Measurements from ENCODE around the gene CDH19. TPM values are rescaled to one million over a fixed set of nuclear protein-coding genes. Genes with fewer than 3 reads are reported as not detected.

CDH19 gene
- polyA plus RNA-seq, 1 donor (not counting 4 experiments of a cell fraction or from before 2014, with no cell fraction given) = not detected

DNA sequence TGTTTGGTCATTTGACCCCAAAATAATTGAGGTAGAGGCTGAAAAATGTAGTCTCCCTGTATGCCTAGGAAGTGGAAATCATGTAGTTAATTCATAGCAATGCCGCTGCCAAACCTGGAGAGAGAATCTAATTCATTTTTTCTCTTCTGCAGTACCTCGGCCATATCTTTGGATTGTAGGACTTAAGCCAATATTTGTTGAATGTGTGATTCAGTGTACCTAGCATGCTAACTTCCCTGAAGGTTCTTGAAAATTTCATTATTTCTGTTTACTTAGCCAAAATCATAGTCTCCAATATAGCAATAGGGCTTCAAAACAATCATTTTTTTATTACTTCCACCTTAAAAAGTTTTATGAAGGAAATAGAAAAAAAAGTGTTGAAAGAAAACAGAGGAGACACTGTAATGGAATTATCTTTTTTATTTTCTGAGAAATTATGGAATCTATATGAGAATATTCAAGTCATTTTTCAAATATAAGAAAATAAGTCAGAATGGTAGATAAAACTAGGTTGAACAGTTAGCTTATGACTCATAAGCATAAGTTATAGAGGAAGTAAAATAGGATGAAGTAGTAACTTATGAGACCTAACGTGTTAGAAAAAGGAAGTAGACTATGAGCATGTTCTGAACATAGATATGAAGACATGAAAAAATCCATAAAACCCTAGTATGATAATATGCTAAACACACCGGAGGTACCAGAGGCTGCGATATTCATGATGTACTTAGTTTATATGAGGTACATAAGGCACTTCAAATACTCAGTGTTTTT lies 35.2 kb upstream of the CDH19 start:
- Histone ChIP-seq H3K4me1 (ENCODE audit: control insufficient read depth, extremely low read depth, insufficient read depth, low read length) (no peaks in the 10 kb centered on the region), H3K9me1 (ENCODE audit: control insufficient read depth, extremely low read depth, insufficient read depth, low read length) (no peaks in the 10 kb centered on the region), H3K79me2 (ENCODE audit: control insufficient read depth, insufficient read depth, low read length) (no peaks in the 10 kb centered on the region), H3K9me3 (ENCODE audit: control insufficient read depth, low read depth, low read length) (no peaks in the 10 kb centered on the region), H3K27me3 (ENCODE audit: control insufficient read depth, extremely low read depth, insufficient read depth, low read length) (no peaks in the 10 kb centered on the region), H4K20me1 (ENCODE audit: control insufficient read depth, extremely low read depth, insufficient read depth, low read length) (no peaks in the 10 kb centered on the region), H3K4me3 (ENCODE audit: control insufficient read depth in 2 of 3, extremely low read depth in 1 of 3, insufficient read depth in 2 of 3, low read depth in 1 of 3, low read length in 3 of 3) (no peak overlapping the region), H3K36me3 (ENCODE audit: control insufficient read depth in 2 of 2, extremely low read depth in 1 of 2, insufficient read depth in 2 of 2, low read length in 2 of 2) (no peaks in the 10 kb centered on the region), H3K9ac (ENCODE audit: control insufficient read depth, extremely low read depth, insufficient read depth, low read length) (no peak overlapping the region), H3K27ac (ENCODE audit: control insufficient read depth, insufficient read depth, low read length) (no peak overlapping the region), H2AFZ (ENCODE audit: control insufficient read depth, low read length) (no peak overlapping the region), H3K4me2 (ENCODE audit: control insufficient read depth, extremely low read depth, insufficient read depth, low read depth, low read length) (no peak overlapping the region)
- FAIRE-seq (no peak), DNase-seq (ENCODE audit: low read depth, low spot score) (no peak)
- TF ChIP-seq EZH2 (IDR thresholded peaks at IDR 0.05; ENCODE audit: low read length) = no peak
- TF ChIP-seq, protein P1, sequence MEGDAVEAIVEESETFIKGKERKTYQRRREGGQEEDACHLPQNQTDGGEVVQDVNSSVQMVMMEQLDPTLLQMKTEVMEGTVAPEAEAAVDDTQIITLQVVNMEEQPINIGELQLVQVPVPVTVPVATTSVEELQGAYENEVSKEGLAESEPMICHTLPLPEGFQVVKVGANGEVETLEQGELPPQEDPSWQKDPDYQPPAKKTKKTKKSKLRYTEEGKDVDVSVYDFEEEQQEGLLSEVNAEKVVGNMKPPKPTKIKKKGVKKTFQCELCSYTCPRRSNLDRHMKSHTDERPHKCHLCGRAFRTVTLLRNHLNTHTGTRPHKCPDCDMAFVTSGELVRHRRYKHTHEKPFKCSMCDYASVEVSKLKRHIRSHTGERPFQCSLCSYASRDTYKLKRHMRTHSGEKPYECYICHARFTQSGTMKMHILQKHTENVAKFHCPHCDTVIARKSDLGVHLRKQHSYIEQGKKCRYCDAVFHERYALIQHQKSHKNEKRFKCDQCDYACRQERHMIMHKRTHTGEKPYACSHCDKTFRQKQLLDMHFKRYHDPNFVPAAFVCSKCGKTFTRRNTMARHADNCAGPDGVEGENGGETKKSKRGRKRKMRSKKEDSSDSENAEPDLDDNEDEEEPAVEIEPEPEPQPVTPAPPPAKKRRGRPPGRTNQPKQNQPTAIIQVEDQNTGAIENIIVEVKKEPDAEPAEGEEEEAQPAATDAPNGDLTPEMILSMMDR (optimal IDR thresholded peaks at IDR 0.05 in 1 of 3, IDR thresholded peaks at IDR 0.05 in 1 of 3, conservative IDR thresholded peaks at IDR 0.05 in 1 of 3; ENCODE audit: extremely low read depth in 1 of 3, insufficient read depth in 2 of 3, low read length in 3 of 3) = no peak
- dilution Hi-C loops (cut with MboI; ENCODE audit: extremely low pct_ligation_motif_present, low sequenced_read_pairs) = no loop called here

DNA sequence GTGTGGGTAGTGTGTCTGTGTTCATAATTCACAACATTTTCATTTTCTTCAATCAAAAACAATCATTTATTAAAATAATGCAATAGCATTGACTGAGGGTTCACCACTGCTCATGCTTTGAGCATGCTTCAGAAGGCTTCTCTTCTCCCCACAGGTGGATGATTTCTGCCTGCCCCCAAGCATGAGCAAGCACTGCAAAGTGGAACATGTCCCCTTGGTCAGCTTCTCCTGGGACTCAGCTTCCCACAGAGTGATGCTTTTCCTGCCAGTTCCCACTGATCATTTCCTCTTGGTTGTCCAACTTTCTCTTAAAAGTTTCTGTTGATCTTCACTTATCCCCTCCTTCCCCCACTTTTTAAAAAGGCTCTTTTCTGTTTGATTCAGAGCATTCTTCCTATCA lies 31.5 kb upstream of the CDH19 start:
- Histone ChIP-seq H3K36me3 (ENCODE audit: control insufficient read depth in 2 of 2, extremely low read depth in 1 of 2, insufficient read depth in 2 of 2, low read length in 2 of 2) (no peaks in the 10 kb centered on the region), H3K79me2 (ENCODE audit: control insufficient read depth, insufficient read depth, low read length) (no peaks in the 10 kb centered on the region), H3K4me3 (ENCODE audit: control insufficient read depth in 2 of 3, extremely low read depth in 1 of 3, insufficient read depth in 2 of 3, low read depth in 1 of 3, low read length in 3 of 3) (no peak overlapping the region), H3K9me1 (ENCODE audit: control insufficient read depth, extremely low read depth, insufficient read depth, low read length) (no peaks in the 10 kb centered on the region), H2AFZ (ENCODE audit: control insufficient read depth, low read length) (no peak overlapping the region), H3K4me2 (ENCODE audit: control insufficient read depth, extremely low read depth, insufficient read depth, low read depth, low read length) (no peak overlapping the region), H3K27me3 (ENCODE audit: control insufficient read depth, extremely low read depth, insufficient read depth, low read length) (no peaks in the 10 kb centered on the region), H4K20me1 (ENCODE audit: control insufficient read depth, extremely low read depth, insufficient read depth, low read length) (no peaks in the 10 kb centered on the region), H3K9ac (ENCODE audit: control insufficient read depth, extremely low read depth, insufficient read depth, low read length) (no peak overlapping the region), H3K9me3 (ENCODE audit: control insufficient read depth, low read depth, low read length) (no peaks in the 10 kb centered on the region), H3K27ac (ENCODE audit: control insufficient read depth, insufficient read depth, low read length) (no peak overlapping the region), H3K4me1 (ENCODE audit: control insufficient read depth, extremely low read depth, insufficient read depth, low read length) (no peaks in the 10 kb centered on the region)
- dilution Hi-C loops (cut with MboI; ENCODE audit: extremely low pct_ligation_motif_present, low sequenced_read_pairs) = no loop called here
- TF ChIP-seq, protein P1 (optimal IDR thresholded peaks at IDR 0.05 in 1 of 3, IDR thresholded peaks at IDR 0.05 in 1 of 3, conservative IDR thresholded peaks at IDR 0.05 in 1 of 3; ENCODE audit: extremely low read depth in 1 of 3, insufficient read depth in 2 of 3, low read length in 3 of 3) = no peak
- no peak for TF ChIP-seq EZH2 (IDR thresholded peaks at IDR 0.05; ENCODE audit: low read length)
- FAIRE-seq (no peak), DNase-seq (ENCODE audit: low read depth, low spot score) (no peak)

Data from keratinocyte (primary cell).